NB4 (cell line): ENCODE data around the gene ITGA6.

Experiments used
- POLR2A ChIP-seq: IDR thresholded peaks from 2 replicates; pipeline ENCODE4 v1.6.1; 2011; ENCODE audit warnings: mild to moderate bottlenecking; ENCODE audit not compliant: insufficient read length; ENCODE audit errors: extremely low read depth
- TF ChIP-seq, protein P1 (sequence below): IDR thresholded peaks from one replicate; pipeline ENCODE4 v1.5.1; 2012; ENCODE audit warnings: low read depth, low read length

DNA sequence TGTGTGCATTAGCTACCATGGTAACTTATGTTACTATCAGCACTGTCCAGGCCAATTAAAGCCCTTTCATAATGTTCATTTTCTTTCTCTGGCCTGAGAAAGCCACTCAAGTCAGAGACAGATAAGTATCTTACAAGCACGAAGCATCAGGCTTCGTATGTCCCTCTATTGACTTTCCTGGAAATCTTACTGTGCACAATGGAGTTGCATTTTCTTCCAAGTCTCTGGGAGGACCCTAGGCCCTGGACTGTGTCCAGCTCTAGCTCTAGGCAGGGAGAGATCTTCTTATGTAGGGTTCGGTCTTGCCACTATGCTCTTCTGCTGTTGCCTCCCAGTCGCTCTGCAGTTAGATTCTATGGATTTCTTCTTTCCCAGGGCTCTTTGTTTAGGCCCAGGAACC lies 40.0 kb upstream of the ITGA6 start:
- no peak for TF ChIP-seq POLR2A
- TF ChIP-seq, protein P1, sequence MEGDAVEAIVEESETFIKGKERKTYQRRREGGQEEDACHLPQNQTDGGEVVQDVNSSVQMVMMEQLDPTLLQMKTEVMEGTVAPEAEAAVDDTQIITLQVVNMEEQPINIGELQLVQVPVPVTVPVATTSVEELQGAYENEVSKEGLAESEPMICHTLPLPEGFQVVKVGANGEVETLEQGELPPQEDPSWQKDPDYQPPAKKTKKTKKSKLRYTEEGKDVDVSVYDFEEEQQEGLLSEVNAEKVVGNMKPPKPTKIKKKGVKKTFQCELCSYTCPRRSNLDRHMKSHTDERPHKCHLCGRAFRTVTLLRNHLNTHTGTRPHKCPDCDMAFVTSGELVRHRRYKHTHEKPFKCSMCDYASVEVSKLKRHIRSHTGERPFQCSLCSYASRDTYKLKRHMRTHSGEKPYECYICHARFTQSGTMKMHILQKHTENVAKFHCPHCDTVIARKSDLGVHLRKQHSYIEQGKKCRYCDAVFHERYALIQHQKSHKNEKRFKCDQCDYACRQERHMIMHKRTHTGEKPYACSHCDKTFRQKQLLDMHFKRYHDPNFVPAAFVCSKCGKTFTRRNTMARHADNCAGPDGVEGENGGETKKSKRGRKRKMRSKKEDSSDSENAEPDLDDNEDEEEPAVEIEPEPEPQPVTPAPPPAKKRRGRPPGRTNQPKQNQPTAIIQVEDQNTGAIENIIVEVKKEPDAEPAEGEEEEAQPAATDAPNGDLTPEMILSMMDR, result no peak
